ENCODE results near the gene LCMT1. TPM values are rescaled to one million over a fixed set of nuclear protein-coding genes. Genes with fewer than 3 reads are reported as not detected.

LCMT1 gene
- total RNA-seq, 4 donors from 2014 or later, result 10.7 to 56.9 (median 34.4) TPM

GRCh38 chr16:25066426-25066746, 45.2 kb upstream of the LCMT1 start:
- no peaks in the 10 kb centered on the region for H3K9me3 ChIP-seq
- H3K4me1 ChIP-seq, result peaks cover 0 to 10% (median 2%) of the 10 kb centered on the region in 4 donors
- H3K27ac ChIP-seq, result peak overlapping the region; percentile 87 to 95 (median 90)
- no peaks in the 10 kb centered on the region for H3K36me3 ChIP-seq
- H3K27me3 ChIP-seq, result no peaks in the 10 kb centered on the region
- H3K4me3 ChIP-seq, result peak overlapping the region; percentile 72 to 93 (median 78)
- DNase-seq, result no peak
- no peak for TF ChIP-seq POLR2A (IDR thresholded peaks at IDR 0.05)
- TF ChIP-seq, protein P1, sequence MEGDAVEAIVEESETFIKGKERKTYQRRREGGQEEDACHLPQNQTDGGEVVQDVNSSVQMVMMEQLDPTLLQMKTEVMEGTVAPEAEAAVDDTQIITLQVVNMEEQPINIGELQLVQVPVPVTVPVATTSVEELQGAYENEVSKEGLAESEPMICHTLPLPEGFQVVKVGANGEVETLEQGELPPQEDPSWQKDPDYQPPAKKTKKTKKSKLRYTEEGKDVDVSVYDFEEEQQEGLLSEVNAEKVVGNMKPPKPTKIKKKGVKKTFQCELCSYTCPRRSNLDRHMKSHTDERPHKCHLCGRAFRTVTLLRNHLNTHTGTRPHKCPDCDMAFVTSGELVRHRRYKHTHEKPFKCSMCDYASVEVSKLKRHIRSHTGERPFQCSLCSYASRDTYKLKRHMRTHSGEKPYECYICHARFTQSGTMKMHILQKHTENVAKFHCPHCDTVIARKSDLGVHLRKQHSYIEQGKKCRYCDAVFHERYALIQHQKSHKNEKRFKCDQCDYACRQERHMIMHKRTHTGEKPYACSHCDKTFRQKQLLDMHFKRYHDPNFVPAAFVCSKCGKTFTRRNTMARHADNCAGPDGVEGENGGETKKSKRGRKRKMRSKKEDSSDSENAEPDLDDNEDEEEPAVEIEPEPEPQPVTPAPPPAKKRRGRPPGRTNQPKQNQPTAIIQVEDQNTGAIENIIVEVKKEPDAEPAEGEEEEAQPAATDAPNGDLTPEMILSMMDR (IDR thresholded peaks at IDR 0.05), result no peak

DNA sequence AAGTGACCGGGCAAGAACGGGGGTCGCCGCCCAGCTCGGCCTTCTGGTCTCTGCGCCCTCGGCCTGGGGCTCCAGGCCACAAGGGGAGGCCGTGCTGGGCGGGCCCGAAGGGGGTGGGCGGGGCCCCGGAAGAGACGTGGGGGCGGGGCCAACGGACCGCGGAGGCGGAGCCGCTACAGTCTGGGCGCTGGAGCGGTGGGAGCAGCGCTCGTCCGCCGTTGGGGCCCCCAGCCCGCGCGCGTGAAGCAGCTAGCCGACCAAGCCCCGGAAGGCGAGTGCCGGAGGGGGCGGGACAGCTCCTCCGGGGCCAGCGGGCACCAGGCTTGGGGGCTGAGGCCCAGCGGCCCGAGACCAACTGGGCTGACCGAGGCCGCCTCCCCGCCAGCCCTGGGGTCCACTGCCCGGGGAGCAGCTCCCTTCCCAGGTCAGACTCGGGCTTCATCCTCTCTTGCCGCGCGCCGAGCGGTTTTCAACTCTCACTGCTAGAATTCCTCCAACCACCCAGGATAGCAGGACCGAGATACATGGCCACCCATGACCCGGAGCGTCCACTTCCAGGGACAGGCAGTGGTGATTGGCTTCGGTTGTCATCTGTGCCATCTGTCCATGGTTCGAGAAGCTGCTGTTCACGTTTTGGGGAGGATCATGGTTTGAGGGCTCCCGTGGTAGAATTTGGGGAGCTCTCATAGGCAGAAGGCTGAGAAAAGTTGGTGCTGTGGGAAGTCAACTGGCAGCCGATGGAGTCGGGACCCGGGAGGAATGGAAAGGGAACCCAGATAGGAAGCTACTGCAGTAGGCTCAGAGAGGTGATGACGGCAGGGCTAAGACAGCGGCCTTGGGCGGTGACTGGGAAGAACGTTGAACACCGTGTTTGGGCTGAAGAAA, 44.6 kb upstream of the LCMT1 start:
- H3K27me3 ChIP-seq, result no peaks in the 10 kb centered on the region
- TF ChIP-seq, protein P1 (IDR thresholded peaks at IDR 0.05), result no peak
- peak; percentile 75 to 88 for TF ChIP-seq POLR2A (IDR thresholded peaks at IDR 0.05)
- H3K4me3 ChIP-seq, result peak overlapping the region; percentile 72 to 93 (median 78)
- H3K36me3 ChIP-seq, result no peaks in the 10 kb centered on the region
- H3K27ac ChIP-seq, result peak overlapping the region; percentile 87 to 95 (median 90)
- H3K4me1 ChIP-seq, result peaks cover 0 to 6% (median 0%) of the 10 kb centered on the region in 4 donors
- peak; percentile 84 to 93 (median 93) for DNase-seq
- no peaks in the 10 kb centered on the region for H3K9me3 ChIP-seq

DNA sequence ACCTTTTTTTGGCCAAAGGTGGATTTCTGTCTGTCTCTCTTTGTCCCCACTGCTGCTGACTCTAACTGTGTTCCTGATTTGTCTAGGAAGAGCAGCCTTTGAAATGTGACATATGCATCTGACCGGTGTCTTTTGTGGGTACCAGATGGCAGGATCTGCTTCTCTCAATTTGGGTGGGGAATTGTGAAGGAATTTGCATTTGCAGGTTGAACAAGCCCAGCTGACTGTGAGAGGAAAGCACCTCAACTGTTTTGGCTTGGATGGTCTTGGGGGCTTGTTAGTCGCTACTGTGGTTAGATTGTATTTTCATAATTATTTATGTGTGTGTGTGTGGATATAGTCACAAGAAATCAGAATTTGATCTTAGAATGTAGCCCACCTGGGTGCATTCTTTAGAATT, 37.7 kb upstream of the LCMT1 start:
- H3K27ac ChIP-seq, result no peak overlapping the region
- H3K4me1 ChIP-seq, result no peaks in the 10 kb centered on the region
- no peak for DNase-seq
- H3K27me3 ChIP-seq, result no peaks in the 10 kb centered on the region
- H3K36me3 ChIP-seq, result no peaks in the 10 kb centered on the region
- H3K4me3 ChIP-seq, result no peak overlapping the region
- no peak for TF ChIP-seq POLR2A (IDR thresholded peaks at IDR 0.05)
- TF ChIP-seq, protein P1 (IDR thresholded peaks at IDR 0.05), result no peak
- H3K9me3 ChIP-seq, result no peaks in the 10 kb centered on the region

- Histone ChIP-seq H3K4me1 (no peaks in the 10 kb centered on the region), H3K27me3 (no peaks in the 10 kb centered on the region), H3K4me3 (no peak overlapping the region), H3K27ac (no peak overlapping the region), H3K36me3 (no peaks in the 10 kb centered on the region), H3K9me3 (no peaks in the 10 kb centered on the region)
- no peak for DNase-seq
- no peak for TF ChIP-seq POLR2A (IDR thresholded peaks at IDR 0.05)
- TF ChIP-seq, protein P1 (IDR thresholded peaks at IDR 0.05), result no peak
Measured at GRCh38 chr16:25078386-25078978, 33.1 kb upstream of the LCMT1 start.

GRCh38 chr16:25079637-25080378, 31.7 kb upstream of the LCMT1 start:
- H3K4me1 ChIP-seq, result no peaks in the 10 kb centered on the region
- DNase-seq, result no peak
- H3K9me3 ChIP-seq, result no peaks in the 10 kb centered on the region
- no peaks in the 10 kb centered on the region for H3K36me3 ChIP-seq
- no peaks in the 10 kb centered on the region for H3K27me3 ChIP-seq
- H3K4me3 ChIP-seq, result no peak overlapping the region
- no peak overlapping the region for H3K27ac ChIP-seq
- TF ChIP-seq, protein P1 (IDR thresholded peaks at IDR 0.05), result no peak
- no peak for TF ChIP-seq POLR2A (IDR thresholded peaks at IDR 0.05)

All from Peyer's patch (tissue), 4 donors.